Stimulated activated CD8-positive, alpha-beta memory T cell treated with anti-CD3 and anti-CD28 coated beads, Interleukin-15, amount 100 ng/mL, for 4 hours (primary cell): Measurements from ENCODE around the gene TNFAIP3.
"Not testable (repeated sequence)": the region's sequence is repeated elsewhere in the genome, so short reads cannot be mapped to it uniquely, and the experiment has no call there.

Source experiments
- DNase-seq, 2 donors: peaks; one replicate each; pipeline ENCODE4 v3.0.0-alpha.2; 2020; ENCODE audit warnings: low read depth in 2 of 2

TNFAIP3 gene

GRCh38 chr6:137878029-137878428 lies 11.0 kb downstream of the TNFAIP3 start:
- DNase-seq = no peak

- DNase-seq = no peak
Observed at GRCh38 chr6:137878486-137879285, 11.6 kb downstream of the TNFAIP3 start.

- no peak for DNase-seq
Observed at GRCh38 chr6:137879299-137879698, 12.2 kb downstream of the TNFAIP3 start.

DNA sequence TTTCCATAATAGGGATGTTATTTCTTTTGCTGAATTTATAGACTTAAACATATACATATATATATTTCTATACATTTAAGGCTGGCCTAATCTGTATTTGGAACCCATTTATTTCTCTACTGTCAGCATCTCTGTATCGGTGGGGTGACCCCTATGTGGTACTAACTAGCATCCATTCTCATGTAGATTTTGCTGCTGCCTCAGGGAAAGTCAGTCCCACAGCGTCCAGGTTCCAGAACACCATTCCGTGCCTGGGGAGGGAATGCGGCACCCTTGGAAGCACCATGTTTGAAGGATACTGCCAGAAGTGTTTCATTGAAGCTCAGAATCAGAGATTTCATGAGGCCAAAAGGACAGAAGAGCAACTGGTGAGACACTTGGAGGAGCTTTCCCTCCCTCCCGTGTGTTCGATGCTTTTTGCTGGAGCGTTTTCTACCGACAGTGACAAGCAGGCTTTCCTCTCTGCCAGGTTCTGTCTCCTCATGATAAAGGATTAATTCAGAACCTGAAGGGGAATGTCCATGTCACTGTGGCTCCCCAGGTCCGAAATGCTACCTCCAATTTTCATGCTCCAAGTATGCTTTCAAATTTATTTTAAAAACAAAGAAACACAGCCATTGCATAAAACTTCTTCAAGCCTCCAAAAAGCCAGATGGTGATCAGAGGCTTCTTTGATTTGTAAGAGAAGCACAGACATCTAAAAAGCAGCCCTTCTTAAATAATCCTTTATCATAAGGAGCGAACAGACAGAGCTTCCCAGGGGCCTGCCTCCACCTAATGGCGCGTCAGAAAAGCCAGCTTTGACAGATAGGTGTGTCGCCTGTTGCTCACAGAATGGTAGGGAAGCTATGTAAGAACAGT lies 13.1 kb downstream of the TNFAIP3 start:
- no peak for DNase-seq

DNA sequence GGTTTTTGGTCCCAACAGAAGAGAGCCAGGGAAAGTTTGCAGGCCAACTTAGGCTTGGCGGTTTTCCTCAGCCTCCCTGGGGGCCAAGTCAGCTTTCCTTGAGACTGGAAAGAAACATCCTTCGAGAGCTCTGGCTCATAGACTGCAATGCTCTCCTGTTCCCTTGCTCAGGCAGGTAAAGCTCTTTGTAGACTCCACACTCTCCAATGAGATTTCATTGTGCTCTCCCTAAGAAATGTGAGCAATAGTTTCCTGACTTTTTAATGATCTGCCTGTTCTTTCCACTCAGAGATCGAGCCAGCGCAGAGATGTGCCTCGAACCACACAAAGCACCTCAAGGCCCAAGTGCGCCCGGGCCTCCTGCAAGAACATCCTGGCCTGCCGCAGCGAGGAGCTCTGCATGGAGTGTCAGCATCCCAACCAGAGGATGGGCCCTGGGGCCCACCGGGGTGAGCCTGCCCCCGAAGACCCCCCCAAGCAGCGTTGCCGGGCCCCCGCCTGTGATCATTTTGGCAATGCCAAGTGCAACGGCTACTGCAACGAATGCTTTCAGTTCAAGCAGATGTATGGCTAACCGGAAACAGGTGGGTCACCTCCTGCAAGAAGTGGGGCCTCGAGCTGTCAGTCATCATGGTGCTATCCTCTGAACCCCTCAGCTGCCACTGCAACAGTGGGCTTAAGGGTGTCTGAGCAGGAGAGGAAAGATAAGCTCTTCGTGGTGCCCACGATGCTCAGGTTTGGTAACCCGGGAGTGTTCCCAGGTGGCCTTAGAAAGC lies 13.9 kb downstream of the TNFAIP3 start:
- DNase-seq = no peak

- no peak for DNase-seq
Observed at GRCh38 chr6:137881522-137881886, 14.4 kb downstream of the TNFAIP3 start.

DNA sequence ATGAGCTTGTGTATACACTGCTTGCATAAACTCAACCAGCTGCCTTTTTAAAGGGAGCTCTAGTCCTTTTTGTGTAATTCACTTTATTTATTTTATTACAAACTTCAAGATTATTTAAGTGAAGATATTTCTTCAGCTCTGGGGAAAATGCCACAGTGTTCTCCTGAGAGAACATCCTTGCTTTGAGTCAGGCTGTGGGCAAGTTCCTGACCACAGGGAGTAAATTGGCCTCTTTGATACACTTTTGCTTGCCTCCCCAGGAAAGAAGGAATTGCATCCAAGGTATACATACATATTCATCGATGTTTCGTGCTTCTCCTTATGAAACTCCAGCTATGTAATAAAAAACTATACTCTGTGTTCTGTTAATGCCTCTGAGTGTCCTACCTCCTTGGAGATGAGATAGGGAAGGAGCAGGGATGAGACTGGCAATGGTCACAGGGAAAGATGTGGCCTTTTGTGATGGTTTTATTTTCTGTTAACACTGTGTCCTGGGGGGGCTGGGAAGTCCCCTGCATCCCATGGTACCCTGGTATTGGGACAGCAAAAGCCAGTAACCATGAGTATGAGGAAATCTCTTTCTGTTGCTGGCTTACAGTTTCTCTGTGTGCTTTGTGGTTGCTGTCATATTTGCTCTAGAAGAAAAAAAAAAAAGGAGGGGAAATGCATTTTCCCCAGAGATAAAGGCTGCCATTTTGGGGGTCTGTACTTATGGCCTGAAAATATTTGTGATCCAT lies 15.3 kb downstream of the TNFAIP3 start:
- no peak for DNase-seq

DNA sequence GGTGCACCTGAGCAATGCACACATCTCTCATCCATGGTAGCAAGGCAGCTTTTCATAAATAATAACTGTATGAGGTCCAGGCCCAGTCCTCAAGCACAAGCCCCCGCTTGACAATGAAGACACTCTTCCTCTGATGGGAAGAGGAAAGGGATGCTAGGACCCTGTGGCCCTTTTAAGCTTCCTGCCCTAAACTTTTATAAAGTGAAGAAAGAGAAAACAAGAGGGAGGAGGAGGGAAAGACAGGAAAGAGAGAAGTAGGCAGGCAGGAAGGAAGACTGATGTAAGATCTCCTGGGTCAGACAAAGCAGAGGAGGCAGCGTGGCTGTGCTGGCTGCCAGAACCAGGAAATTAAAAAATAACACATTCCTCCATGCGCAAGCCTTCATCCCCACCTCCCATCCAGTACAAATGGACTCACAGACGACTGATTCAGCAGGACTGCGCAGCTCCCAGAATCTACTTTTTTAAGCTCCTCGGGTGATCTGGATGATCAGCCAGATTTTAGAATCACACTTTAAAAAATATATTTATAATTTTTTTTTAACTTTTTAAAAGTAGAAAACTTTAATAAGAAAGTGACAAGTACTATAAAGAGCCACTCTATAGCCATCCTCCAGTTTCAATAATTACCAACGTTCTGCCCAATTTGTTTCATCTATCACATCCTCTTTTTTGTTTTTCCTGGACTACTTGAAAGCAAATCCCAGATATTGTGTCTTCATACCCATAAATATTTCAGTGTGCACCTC lies 16.5 kb downstream of the TNFAIP3 start:
- no peak for DNase-seq

DNA sequence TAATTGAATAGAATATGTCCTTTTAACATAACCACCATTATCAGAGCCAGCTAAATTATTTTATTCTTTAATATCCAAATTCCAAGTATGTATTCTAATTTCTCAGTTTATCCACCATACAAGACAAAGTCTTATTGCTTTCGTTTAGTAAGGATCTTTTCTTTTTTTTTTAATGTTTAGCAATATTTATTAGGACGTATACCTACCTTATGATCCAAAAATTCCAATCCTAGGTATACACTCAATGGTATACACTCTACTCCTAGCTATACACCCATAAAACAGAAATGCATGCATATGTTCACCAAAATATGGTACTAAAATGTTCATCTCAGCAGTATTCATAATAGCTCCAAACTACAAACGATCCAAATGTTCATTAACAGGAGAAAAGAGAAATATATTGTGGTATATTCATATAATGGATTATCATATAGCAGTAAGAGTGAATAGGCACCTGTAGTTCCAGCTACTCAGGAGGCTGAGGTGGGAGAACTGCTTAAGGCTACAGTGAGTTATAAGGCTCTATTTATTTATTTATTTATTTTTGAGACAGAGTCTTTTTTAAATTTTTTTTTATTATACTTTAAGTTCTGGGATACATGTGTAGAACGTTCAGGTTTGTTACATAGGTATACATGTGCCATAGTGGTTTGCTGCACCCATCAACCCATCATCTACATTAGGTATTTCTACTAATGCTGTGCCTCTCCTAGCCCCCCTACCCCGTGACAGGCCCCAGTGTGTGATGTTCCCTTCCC lies 17.3 kb downstream of the TNFAIP3 start:
- no peak for DNase-seq

DNA sequence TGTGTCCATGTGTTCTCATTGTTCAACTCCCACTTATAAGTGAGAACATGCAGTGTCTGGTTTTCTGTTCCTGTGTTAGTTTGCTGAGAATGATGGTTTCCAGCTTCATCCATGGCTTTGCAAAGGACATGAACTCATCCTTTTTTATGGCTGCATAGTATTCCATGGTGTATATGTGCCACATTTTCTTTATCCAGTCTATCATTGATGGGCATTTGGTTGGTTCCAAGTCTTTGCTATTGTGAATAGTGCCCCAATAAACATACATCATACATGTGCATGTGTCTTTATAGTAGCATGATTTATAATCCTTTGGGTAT lies 17.8 kb downstream of the TNFAIP3 start:
- DNase-seq = not testable (repeated sequence)

GRCh38 chr6:137886226-137886625 lies 19.2 kb downstream of the TNFAIP3 start:
- DNase-seq = not testable (repeated sequence)

GRCh38 chr6:137890983-137891537 lies 24.0 kb downstream of the TNFAIP3 start:
- no peak for DNase-seq

GRCh38 chr6:137892271-137892708 lies 25.2 kb downstream of the TNFAIP3 start:
- no peak for DNase-seq

GRCh38 chr6:137893181-137893580 lies 26.1 kb downstream of the TNFAIP3 start:
- DNase-seq = no peak

- no peak for DNase-seq
Observed at GRCh38 chr6:137893726-137894125, 26.7 kb downstream of the TNFAIP3 start.

DNA sequence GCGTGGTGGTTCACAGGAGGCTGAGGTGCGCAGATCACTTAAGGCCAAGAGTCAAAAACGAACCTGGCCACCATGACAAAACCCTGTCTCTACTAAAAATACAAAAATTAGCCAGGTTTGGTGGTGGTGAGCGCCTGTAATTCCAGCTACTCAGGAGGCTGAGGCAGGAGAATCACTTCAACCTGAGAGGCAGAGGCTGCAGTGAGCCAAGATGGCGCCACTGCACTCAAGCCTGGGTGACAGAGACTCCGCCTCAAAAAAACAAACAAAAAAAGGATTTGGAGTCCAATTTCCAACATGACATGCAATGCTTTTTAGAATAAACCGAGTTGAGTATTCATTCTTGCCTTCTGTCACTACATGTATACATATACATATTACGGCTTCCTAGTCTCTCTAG lies 27.3 kb downstream of the TNFAIP3 start:
- DNase-seq = not testable (repeated sequence)

DNA sequence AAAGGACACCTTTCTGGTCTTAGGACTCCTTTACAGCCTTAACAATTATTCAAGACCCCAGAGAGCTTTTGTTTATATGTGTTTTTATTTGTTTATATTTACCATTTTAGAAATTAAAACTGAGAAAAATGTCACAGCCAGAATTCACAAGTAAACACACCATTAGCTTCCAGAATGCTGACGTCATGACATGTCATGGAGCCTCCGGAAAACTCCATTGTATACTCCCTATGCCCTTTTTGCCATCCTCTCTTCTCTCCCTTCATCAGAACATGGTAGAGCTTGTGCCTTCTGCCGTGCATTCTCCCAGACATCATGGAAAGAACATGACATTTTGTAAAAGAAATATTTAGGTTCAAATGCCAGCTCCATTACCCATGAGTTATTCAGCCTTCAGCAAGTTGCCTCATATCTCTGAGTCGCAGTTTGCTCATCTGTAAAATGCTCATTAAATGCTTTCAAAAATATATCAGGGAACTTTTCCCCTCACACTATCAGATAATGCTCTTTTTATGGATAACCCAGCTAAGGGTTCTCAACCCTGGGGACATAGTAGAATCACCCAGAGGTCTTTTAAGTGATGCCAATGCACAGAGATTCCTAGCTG lies 27.8 kb downstream of the TNFAIP3 start:
- no peak for DNase-seq

DNA sequence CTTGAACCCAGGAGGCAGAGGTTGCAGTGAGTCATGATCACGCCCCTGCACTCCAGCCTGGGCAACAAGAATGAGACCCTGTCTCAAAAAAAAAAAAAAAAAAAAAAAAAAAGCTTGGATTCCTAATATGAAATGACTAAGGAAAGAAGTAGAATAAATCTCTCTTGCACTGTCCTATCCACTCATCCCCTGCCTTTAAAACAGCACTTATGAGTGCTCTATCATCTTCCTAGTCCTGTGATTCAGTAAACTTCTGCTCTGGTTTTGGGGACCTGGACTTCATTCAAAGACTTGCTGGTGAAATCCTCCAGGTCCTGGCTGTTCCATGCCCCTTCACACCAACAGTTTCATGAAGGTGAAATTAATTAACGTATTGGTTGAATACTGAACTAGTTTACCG lies 29.6 kb downstream of the TNFAIP3 start:
- DNase-seq = no peak

DNA sequence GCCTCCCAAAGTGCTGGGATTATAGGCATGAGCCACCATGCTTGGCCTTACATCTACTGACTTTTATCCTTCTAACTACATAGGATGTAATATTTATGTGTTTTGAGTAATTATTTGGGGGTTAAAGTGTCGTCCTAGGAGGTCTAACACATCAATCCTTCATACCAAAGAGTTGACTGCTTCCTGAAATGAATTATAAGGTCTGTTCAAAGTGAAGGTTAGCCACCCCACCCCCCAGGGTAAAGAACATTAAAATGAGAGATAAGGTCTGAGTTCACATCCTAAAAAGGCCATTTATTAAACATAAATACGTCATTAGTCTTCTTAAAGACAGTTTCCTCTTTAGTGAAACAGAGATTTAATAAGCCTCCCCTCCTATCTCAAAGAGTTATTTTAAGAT lies 33.8 kb downstream of the TNFAIP3 start:
- DNase-seq = no peak
